Measurements from ENCODE around the gene STPG1.

DNA sequence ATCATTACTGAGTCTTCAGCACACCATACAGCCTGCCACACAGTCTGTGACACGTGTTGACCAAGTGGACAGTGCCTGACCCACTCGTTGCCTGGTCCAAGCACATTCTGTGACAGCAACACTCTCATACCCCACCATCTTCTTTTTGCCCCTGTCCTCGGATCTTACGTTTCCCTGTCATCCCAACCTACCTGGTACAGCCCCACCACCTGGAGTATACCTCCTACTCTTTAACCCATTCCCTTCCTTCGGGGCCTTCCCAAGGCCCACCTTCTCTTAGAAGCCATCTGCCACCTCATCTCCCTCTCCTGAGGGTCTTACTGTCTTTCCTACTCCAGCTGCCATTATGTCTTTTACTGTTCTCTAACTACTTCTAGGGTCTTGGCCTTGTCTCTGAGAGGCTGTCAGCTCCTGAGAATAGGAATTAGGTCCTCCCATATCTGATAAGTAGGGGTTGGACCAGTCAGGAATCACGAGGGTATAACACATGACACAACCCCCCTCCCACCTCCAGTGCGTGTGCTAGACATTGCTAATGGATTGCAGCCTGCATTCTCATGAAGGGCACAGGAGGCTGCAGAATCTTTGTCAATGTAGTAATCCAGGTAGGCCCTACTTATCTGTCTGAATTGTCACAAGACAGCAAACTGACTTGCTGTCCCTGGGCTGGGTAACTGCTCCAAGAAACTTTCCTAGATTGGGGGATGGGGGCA, 81.5 kb downstream of the STPG1 start:
- TF ChIP-seq, protein P1, sequence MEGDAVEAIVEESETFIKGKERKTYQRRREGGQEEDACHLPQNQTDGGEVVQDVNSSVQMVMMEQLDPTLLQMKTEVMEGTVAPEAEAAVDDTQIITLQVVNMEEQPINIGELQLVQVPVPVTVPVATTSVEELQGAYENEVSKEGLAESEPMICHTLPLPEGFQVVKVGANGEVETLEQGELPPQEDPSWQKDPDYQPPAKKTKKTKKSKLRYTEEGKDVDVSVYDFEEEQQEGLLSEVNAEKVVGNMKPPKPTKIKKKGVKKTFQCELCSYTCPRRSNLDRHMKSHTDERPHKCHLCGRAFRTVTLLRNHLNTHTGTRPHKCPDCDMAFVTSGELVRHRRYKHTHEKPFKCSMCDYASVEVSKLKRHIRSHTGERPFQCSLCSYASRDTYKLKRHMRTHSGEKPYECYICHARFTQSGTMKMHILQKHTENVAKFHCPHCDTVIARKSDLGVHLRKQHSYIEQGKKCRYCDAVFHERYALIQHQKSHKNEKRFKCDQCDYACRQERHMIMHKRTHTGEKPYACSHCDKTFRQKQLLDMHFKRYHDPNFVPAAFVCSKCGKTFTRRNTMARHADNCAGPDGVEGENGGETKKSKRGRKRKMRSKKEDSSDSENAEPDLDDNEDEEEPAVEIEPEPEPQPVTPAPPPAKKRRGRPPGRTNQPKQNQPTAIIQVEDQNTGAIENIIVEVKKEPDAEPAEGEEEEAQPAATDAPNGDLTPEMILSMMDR (IDR thresholded peaks at IDR 0.05; ENCODE audit: extremely low read depth in 1 of 2, insufficient read depth in 1 of 2, low read depth in 1 of 2, low read length in 2 of 2): no peak
- no peak for TF ChIP-seq POLR2A (IDR thresholded peaks at IDR 0.05; ENCODE audit: low read depth, low read length)
- no peak for TF ChIP-seq POLR2AphosphoS5 (IDR thresholded peaks at IDR 0.05; ENCODE audit: insufficient read depth, low read depth, low read length)
- TF ChIP-seq EZH2 (IDR thresholded peaks at IDR 0.05; ENCODE audit: borderline replicate concordance, low read depth, low read length, severe bottlenecking): no peak
- TF ChIP-seq, protein P2, sequence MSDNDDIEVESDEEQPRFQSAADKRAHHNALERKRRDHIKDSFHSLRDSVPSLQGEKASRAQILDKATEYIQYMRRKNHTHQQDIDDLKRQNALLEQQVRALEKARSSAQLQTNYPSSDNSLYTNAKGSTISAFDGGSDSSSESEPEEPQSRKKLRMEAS (IDR thresholded peaks at IDR 0.05; ENCODE audit: insufficient read depth, insufficient read length): no peak

Data from endothelial cell of umbilical vein (primary cell).